Measurements from ENCODE around the gene PBX1.

Gene PBX1

DNA sequence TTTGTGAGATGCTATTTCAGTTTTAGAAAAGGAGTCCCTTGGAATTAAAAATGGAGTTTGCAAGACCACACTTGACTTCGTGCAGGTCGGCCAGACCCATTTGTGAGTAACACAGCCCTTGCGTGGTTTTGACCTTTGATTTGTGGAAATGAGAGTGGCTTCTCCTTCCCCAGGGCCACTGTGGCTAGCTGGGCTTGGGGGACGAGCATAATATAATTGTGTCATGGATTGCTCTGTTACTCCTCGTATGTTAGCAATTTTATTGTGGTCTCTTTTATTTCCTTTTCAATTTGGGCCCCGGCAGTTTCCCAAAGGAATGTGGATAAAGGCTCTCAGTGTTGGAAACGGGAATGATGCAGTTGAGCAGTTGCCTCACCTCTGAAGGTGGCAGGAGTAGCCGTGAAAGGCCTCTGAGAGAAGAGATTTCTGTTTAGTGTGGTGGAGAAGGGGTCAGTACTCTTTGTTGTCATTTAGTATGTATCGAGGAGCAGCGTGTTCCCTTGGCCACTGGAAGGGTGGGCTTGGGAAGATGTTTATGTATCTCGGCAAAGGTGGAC is 194.6 kb downstream of the PBX1 start:
- TF ChIP-seq, protein P1, sequence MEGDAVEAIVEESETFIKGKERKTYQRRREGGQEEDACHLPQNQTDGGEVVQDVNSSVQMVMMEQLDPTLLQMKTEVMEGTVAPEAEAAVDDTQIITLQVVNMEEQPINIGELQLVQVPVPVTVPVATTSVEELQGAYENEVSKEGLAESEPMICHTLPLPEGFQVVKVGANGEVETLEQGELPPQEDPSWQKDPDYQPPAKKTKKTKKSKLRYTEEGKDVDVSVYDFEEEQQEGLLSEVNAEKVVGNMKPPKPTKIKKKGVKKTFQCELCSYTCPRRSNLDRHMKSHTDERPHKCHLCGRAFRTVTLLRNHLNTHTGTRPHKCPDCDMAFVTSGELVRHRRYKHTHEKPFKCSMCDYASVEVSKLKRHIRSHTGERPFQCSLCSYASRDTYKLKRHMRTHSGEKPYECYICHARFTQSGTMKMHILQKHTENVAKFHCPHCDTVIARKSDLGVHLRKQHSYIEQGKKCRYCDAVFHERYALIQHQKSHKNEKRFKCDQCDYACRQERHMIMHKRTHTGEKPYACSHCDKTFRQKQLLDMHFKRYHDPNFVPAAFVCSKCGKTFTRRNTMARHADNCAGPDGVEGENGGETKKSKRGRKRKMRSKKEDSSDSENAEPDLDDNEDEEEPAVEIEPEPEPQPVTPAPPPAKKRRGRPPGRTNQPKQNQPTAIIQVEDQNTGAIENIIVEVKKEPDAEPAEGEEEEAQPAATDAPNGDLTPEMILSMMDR (conservative IDR thresholded peaks at IDR 0.05; ENCODE audit: low read depth, low read length), result no peak
- Histone ChIP-seq H2AFZ (ENCODE audit: low read depth) (no peak overlapping the region), H3K4me1 (ENCODE audit: low read depth, poor library complexity, severe bottlenecking) (no peaks in the 10 kb centered on the region), H4K20me1 (ENCODE audit: insufficient read depth) (no peaks in the 10 kb centered on the region), H3K36me3 (ENCODE audit: insufficient read depth) (no peaks in the 10 kb centered on the region), H3K27me3 (ENCODE audit: insufficient read depth, low read depth) (no peaks in the 10 kb centered on the region), H3K79me2 (ENCODE audit: insufficient read depth, low read depth) (no peaks in the 10 kb centered on the region), H3K4me2 (no peak overlapping the region), H3K9ac (no peak overlapping the region), H3K27ac (no peak overlapping the region), H3K4me3 (IDR thresholded peaks at IDR 0.05; ENCODE audit: insufficient read depth, low read depth, low read length) (no peak overlapping the region)

GRCh38 chr1:164754088-164754600 is 195.2 kb downstream of the PBX1 start:
- no peak overlapping the region for H3K27ac ChIP-seq
- no peak overlapping the region for H3K4me3 ChIP-seq (IDR thresholded peaks at IDR 0.05; ENCODE audit: insufficient read depth, low read depth, low read length)
- H3K27me3 ChIP-seq (ENCODE audit: insufficient read depth, low read depth), result no peaks in the 10 kb centered on the region
- H4K20me1 ChIP-seq (ENCODE audit: insufficient read depth), result no peaks in the 10 kb centered on the region
- no peak overlapping the region for H3K9ac ChIP-seq
- H3K4me1 ChIP-seq (ENCODE audit: low read depth, poor library complexity, severe bottlenecking), result no peaks in the 10 kb centered on the region
- no peaks in the 10 kb centered on the region for H3K36me3 ChIP-seq (ENCODE audit: insufficient read depth)
- TF ChIP-seq, protein P1 (conservative IDR thresholded peaks at IDR 0.05; ENCODE audit: low read depth, low read length), result no peak
- no peak overlapping the region for H2AFZ ChIP-seq (ENCODE audit: low read depth)
- H3K79me2 ChIP-seq (ENCODE audit: insufficient read depth, low read depth), result no peaks in the 10 kb centered on the region
- no peak overlapping the region for H3K4me2 ChIP-seq

DNA sequence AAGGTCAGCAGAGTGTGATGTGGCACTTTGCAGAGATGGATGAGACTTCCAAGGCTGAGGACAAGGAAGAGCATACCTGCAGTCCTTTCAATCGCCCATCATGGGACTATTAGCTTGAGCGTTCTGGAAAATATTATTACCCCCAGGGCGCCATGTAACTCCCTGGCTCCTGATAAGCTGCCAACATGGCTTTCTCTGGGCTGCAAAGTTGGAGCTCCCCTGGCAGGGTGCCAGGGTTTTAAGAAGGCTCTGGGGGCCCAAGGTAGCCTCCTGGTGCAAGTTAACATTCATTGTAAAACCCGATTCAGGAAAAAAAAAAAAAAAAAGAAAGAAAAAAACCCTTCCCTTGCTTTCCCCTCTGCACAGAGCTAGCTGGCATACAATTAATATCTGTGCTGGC is 196.7 kb downstream of the PBX1 start:
- TF ChIP-seq, protein P1 (conservative IDR thresholded peaks at IDR 0.05; ENCODE audit: low read depth, low read length), result no peak
- H3K9ac ChIP-seq, result no peak overlapping the region
- H3K4me2 ChIP-seq, result no peak overlapping the region
- no peak overlapping the region for H3K4me3 ChIP-seq (IDR thresholded peaks at IDR 0.05; ENCODE audit: insufficient read depth, low read depth, low read length)
- no peaks in the 10 kb centered on the region for H3K36me3 ChIP-seq (ENCODE audit: insufficient read depth)
- no peaks in the 10 kb centered on the region for H4K20me1 ChIP-seq (ENCODE audit: insufficient read depth)
- no peaks in the 10 kb centered on the region for H3K27me3 ChIP-seq (ENCODE audit: insufficient read depth, low read depth)
- H3K27ac ChIP-seq, result no peak overlapping the region
- no peaks in the 10 kb centered on the region for H3K79me2 ChIP-seq (ENCODE audit: insufficient read depth, low read depth)
- H3K4me1 ChIP-seq (ENCODE audit: low read depth, poor library complexity, severe bottlenecking), result no peaks in the 10 kb centered on the region
- H2AFZ ChIP-seq (ENCODE audit: low read depth), result no peak overlapping the region

DNA sequence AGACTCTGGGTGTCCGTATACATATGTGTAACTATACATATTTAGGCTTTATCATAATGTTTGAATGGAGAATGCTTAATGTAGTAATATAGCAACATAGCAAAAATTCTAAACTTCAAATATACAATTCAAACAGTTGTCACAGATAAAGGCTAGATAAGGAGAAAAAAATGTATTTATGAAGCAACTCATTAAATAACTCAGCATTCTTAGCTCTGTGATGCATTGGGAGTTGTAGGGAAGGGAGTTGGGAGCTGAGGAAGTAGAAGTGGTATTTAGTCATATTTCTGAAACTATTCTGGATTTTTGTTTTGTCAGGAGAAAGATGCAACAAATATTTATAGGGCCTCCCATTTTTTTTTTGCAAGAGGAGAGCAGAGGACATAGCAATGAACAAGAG is 197.8 kb downstream of the PBX1 start:
- Histone ChIP-seq H4K20me1 (ENCODE audit: insufficient read depth) (no peaks in the 10 kb centered on the region), H3K9ac (no peak overlapping the region), H3K27ac (no peak overlapping the region), H3K36me3 (ENCODE audit: insufficient read depth) (no peaks in the 10 kb centered on the region), H3K27me3 (ENCODE audit: insufficient read depth, low read depth) (no peaks in the 10 kb centered on the region), H3K79me2 (ENCODE audit: insufficient read depth, low read depth) (no peaks in the 10 kb centered on the region), H3K4me2 (no peak overlapping the region), H2AFZ (ENCODE audit: low read depth) (no peak overlapping the region), H3K4me3 (IDR thresholded peaks at IDR 0.05; ENCODE audit: insufficient read depth, low read depth, low read length) (no peak overlapping the region), H3K4me1 (ENCODE audit: low read depth, poor library complexity, severe bottlenecking) (no peaks in the 10 kb centered on the region)
- TF ChIP-seq, protein P1 (conservative IDR thresholded peaks at IDR 0.05; ENCODE audit: low read depth, low read length), result no peak
